ENCODE measurements around the gene HUWE1. TPM values are rescaled to one million over a fixed set of nuclear protein-coding genes. Genes with fewer than 3 reads are reported as not detected.

The HUWE1 gene
- total RNA-seq, 1 donor = 167 TPM

- no peak for TF ChIP-seq CTCF (IDR thresholded peaks at IDR 0.05; ENCODE audit: insufficient read depth, low read depth, low read length)
- no peak overlapping the region for H3K4me3 ChIP-seq (ENCODE audit: low read depth, low read length)
- DNase-seq (ENCODE audit: low read depth) = no peak
Measured at GRCh38 chrX:53644751-53645150, 41.8 kb downstream of the HUWE1 start.

- no peak overlapping the region for H3K4me3 ChIP-seq (ENCODE audit: low read depth, low read length)
- TF ChIP-seq CTCF (IDR thresholded peaks at IDR 0.05; ENCODE audit: insufficient read depth, low read depth, low read length) = no peak
- no peak for DNase-seq (ENCODE audit: low read depth)
Measured at GRCh38 chrX:53642337-53642736, 44.2 kb downstream of the HUWE1 start.

DNA sequence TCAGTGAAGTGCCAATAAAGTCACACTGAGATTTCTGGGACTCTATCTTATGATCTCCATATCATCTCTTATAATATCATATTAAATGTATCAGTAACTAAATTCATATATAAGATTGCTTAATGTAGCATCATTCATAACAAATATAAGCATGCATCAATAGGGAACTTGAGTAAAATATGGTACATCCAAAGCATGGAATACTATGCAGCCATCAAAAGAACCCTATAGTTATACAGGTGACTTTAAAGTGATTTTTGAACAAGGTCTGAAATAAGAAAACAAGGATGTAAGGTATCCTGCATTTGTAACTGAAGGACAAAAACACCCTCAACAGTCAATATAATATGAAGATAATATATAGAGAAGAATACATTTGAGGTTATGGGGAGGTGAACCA lies 47.3 kb downstream of the HUWE1 start:
- TF ChIP-seq CTCF (IDR thresholded peaks at IDR 0.05; ENCODE audit: insufficient read depth, low read depth, low read length) = no peak
- no peak overlapping the region for H3K4me3 ChIP-seq (ENCODE audit: low read depth, low read length)
- no peak for DNase-seq (ENCODE audit: low read depth)

DNA sequence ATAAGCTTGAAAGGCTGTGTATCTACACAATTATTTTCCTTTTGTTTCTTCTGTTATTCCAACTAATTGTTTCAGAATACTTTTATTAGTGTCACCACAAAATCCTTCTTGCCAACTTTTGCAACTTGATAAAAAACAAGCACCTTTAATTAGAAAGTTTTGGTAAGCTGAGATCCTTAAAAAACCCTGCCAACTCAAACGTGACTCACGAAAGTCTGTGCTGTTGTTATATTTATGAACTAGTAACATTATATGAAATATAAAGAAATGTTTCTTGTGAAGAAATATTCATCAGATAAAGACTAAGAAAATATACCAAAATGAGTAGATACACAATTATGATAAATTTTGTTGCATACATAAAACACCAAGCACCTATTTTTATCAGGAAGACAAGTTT lies 49.0 kb downstream of the HUWE1 start:
- no peak overlapping the region for H3K4me3 ChIP-seq (ENCODE audit: low read depth, low read length)
- no peak for DNase-seq (ENCODE audit: low read depth)
- no peak for TF ChIP-seq CTCF (IDR thresholded peaks at IDR 0.05; ENCODE audit: insufficient read depth, low read depth, low read length)

GRCh38 chrX:53631156-53631555 lies 55.4 kb downstream of the HUWE1 start:
- DNase-seq (ENCODE audit: low read depth) = peak; percentile 61
- no peak overlapping the region for H3K4me3 ChIP-seq (ENCODE audit: low read depth, low read length)
- TF ChIP-seq CTCF (IDR thresholded peaks at IDR 0.05; ENCODE audit: insufficient read depth, low read depth, low read length) = no peak

GRCh38 chrX:53630261-53630660 lies 56.3 kb downstream of the HUWE1 start:
- DNase-seq (ENCODE audit: low read depth) = no peak
- no peak for TF ChIP-seq CTCF (IDR thresholded peaks at IDR 0.05; ENCODE audit: insufficient read depth, low read depth, low read length)
- no peak overlapping the region for H3K4me3 ChIP-seq (ENCODE audit: low read depth, low read length)

DNA sequence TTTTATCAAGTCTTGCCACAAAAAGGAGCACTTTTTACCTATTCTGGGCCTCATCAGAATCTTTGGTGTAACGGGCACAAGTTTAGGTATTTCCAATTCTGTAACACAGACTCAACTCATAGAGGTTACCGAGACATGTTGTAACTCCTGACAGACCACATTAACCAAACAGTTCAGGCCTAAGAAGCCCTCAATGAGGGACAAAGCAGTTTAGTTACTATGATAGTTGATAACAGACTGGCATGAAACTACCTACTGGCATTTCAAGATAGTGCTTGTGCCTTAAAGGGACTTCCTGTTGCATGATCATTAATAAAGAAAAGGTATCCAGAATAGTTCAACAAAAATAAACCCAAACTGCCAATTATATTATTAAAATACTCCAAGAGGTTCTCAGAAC lies 64.1 kb downstream of the HUWE1 start:
- DNase-seq (ENCODE audit: low read depth) = no peak
- no peak for TF ChIP-seq CTCF (IDR thresholded peaks at IDR 0.05; ENCODE audit: insufficient read depth, low read depth, low read length)
- H3K4me3 ChIP-seq (ENCODE audit: low read depth, low read length) = no peak overlapping the region
